HEK293 (cell line): Measurements from ENCODE around the gene CST6.
A peak's percentile ranks its signal among the peaks of the same experiment; 100 is the strongest.

ENCODE experiments used
- CTCF ChIP-seq: fragments of 450-650 bp; formaldehyde crosslinking; IDR thresholded peaks from 2 replicates; pipeline ENCODE4 v1.5.1; 2016; ENCODE audit warnings: missing biosample characterization, missing genetic modification characterization
- MEIS1 ChIP-seq: sonication (generic); formaldehyde crosslinking; IDR thresholded peaks from 2 replicates; pipeline ENCODE4 v1.8.1; 2022; ENCODE audit warnings: missing genetic modification reagents, mild to moderate bottlenecking, borderline replicate concordance
- MYNN ChIP-seq: fragments of 450-650 bp; formaldehyde crosslinking; IDR thresholded peaks from 2 replicates; pipeline ENCODE4 v1.5.1; 2016; ENCODE audit warnings: missing biosample characterization, missing genetic modification characterization, borderline replicate concordance
- ZBTB20 ChIP-seq: fragments of 450-650 bp; formaldehyde crosslinking; IDR thresholded peaks from 2 replicates; pipeline ENCODE4 v1.5.1; 2016; ENCODE audit warnings: missing biosample characterization, missing genetic modification characterization
- ZNF23 ChIP-seq: fragments of 450-650 bp; formaldehyde crosslinking; IDR thresholded peaks from 2 replicates; pipeline ENCODE4 v1.5.1; 2016; ENCODE audit warnings: missing biosample characterization, missing genetic modification characterization, borderline replicate concordance
- ZNF266 ChIP-seq: fragments of 450-650 bp; formaldehyde crosslinking; IDR thresholded peaks from 2 replicates; pipeline ENCODE4 v1.5.1; 2016; ENCODE audit warnings: missing biosample characterization, missing genetic modification characterization, low read depth
- ZNF274 ChIP-seq, 2 experiments: fragments of 200-500 bp in 1 of 2; fragments of 450-650 bp in 1 of 2; sonication (Bioruptor generic) in 1 of 2; formaldehyde crosslinking in 1 of 2; IDR thresholded peaks; 2 replicates each; pipeline versions ENCODE4 v1.5.1 to v1.6.1; 2014 to 2016; ENCODE audit warnings: borderline replicate concordance in 1 of 2, inconsistent platforms in 1 of 2, low read length in 1 of 2, missing biosample characterization in 1 of 2, missing genetic modification characterization in 1 of 2
- ZNF501 ChIP-seq: fragments of 450-650 bp; formaldehyde crosslinking; IDR thresholded peaks from 2 replicates; pipeline ENCODE4 v1.5.1; 2016; ENCODE audit warnings: missing biosample characterization, missing genetic modification characterization
- ZSCAN18 ChIP-seq: fragments of 450-650 bp; formaldehyde crosslinking; IDR thresholded peaks from 2 replicates; pipeline ENCODE4 v1.5.1; 2016; ENCODE audit warnings: missing biosample characterization, missing genetic modification characterization

GRCh38 chr11:66022401-66023185 is 10.8 kb downstream of the CST6 start:
- TF ChIP-seq ZSCAN18 (tag by site-specific recombination), result no peak
- no peak for TF ChIP-seq ZNF274 (IDR thresholded peaks at IDR 0.05; ENCODE audit: low read length)
- no peak for TF ChIP-seq ZNF274 (tag by site-specific recombination; IDR thresholded peaks at IDR 0.05; ENCODE audit: borderline replicate concordance)
- TF ChIP-seq ZBTB20 (tag by site-specific recombination), result no peak
- peak; percentile 74 for TF ChIP-seq CTCF (tag by site-specific recombination)
- TF ChIP-seq ZNF23 (tag by site-specific recombination), result no peak
- no peak for TF ChIP-seq ZNF266 (tag by site-specific recombination)
- no peak for TF ChIP-seq ZNF501 (tag by site-specific recombination)
- TF ChIP-seq MEIS1 (CRISPR knock-in tag), result no peak
- TF ChIP-seq MYNN (tag by site-specific recombination), result no peak
